ENCODE results near the gene OPRM1. TPM values are rescaled to one million over a fixed set of nuclear protein-coding genes. Genes with fewer than 3 reads are reported as not detected.

The OPRM1 gene
- total RNA-seq, 1 experiment from 2014 or later: not detected

GRCh38 chr6:154117485-154117884, 78.4 kb downstream of the OPRM1 start:
- no peak overlapping the region for H2AK5ac ChIP-seq (ENCODE audit: insufficient read length, low read length)
- H3K36me3 Mint-ChIP-seq (ENCODE audit: insufficient read depth in 1 of 3, low read depth in 3 of 3): peaks cover 0 to 2% (median 1%) of the 10 kb centered on the region in 3 experiments; a peak in 3 of 7 replicates
- no peak overlapping the region for H2BK20ac ChIP-seq (ENCODE audit: low read depth, low read length, poor library complexity, severe bottlenecking)
- H3K4me1 Mint-ChIP-seq: no peaks in the 10 kb centered on the region
- no peaks in the 10 kb centered on the region for H3K79me1 ChIP-seq (ENCODE audit: insufficient read depth, low read depth, low read length, poor library complexity, severe bottlenecking)
- no peak overlapping the region for H2BK5ac ChIP-seq (ENCODE audit: insufficient read length, low read length)
- no peaks in the 10 kb centered on the region for H3K79me2 ChIP-seq (ENCODE audit: insufficient read depth, low read length)
- TF ChIP-seq, protein P1, sequence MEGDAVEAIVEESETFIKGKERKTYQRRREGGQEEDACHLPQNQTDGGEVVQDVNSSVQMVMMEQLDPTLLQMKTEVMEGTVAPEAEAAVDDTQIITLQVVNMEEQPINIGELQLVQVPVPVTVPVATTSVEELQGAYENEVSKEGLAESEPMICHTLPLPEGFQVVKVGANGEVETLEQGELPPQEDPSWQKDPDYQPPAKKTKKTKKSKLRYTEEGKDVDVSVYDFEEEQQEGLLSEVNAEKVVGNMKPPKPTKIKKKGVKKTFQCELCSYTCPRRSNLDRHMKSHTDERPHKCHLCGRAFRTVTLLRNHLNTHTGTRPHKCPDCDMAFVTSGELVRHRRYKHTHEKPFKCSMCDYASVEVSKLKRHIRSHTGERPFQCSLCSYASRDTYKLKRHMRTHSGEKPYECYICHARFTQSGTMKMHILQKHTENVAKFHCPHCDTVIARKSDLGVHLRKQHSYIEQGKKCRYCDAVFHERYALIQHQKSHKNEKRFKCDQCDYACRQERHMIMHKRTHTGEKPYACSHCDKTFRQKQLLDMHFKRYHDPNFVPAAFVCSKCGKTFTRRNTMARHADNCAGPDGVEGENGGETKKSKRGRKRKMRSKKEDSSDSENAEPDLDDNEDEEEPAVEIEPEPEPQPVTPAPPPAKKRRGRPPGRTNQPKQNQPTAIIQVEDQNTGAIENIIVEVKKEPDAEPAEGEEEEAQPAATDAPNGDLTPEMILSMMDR (conservative IDR thresholded peaks at IDR 0.05): no peak
- H2BK120ac ChIP-seq (ENCODE audit: low read depth, low read length, poor library complexity, severe bottlenecking): no peak overlapping the region
- no peak overlapping the region for H3K9ac ChIP-seq (ENCODE audit: extremely low read depth, insufficient read length, low read length)
- H3K4me1 ChIP-seq (ENCODE audit: insufficient read depth, low read length): no peaks in the 10 kb centered on the region
- H3K27me3 ChIP-seq (ENCODE audit: insufficient read depth, low read length): no peaks in the 10 kb centered on the region
- no CpG with 5 or more reads among the region's 4 CpGs for WGBS (ENCODE audit: extremely low coverage, insufficient read length, low lambda C conversion rate)
- no peak overlapping the region for H3K4ac ChIP-seq (ENCODE audit: low read depth, low read length)
- no peak overlapping the region for H3K27ac Mint-ChIP-seq
- H2AFZ ChIP-seq (ENCODE audit: low read length): no peak overlapping the region
- H3K4me3 Mint-ChIP-seq: no peak overlapping the region
- H3K23me2 ChIP-seq (ENCODE audit: insufficient read length, low read depth, low read length, poor library complexity, severe bottlenecking): no peaks in the 10 kb centered on the region
- DNase-seq: no peak
- no peak overlapping the region for H4K8ac ChIP-seq (replicated peaks; ENCODE audit: insufficient read length, low read depth, low read length)
- no peak overlapping the region for H3T11ph ChIP-seq (ENCODE audit: low read length)
- no peak overlapping the region for H2BK15ac ChIP-seq (ENCODE audit: low read depth, low read length)
- no peak overlapping the region for H4K91ac ChIP-seq (ENCODE audit: insufficient read length, low read depth, low read length)
- H3K9me3 ChIP-seq (ENCODE audit: control insufficient read depth, low read depth, low read length): no peaks in the 10 kb centered on the region
- H2BK12ac ChIP-seq (ENCODE audit: insufficient read length, low read depth, low read length): no peak overlapping the region
- no peak overlapping the region for H3K14ac ChIP-seq (ENCODE audit: insufficient read depth, low read length)
- no peak overlapping the region for H3K4me2 ChIP-seq (ENCODE audit: insufficient read depth, insufficient read length, low read length)
- peaks cover 3 to 4% of the 10 kb centered on the region in 2 experiments; a peak in 4 of 5 replicates for H3K9me3 Mint-ChIP-seq
- H3K27ac ChIP-seq (ENCODE audit: insufficient read length, low read depth, low read length): no peak overlapping the region
- H3K56ac ChIP-seq (ENCODE audit: insufficient read length, low read depth, low read length): no peak overlapping the region
- no peak overlapping the region for H3K23ac ChIP-seq (ENCODE audit: insufficient read length, low read depth, low read length)
- no peak overlapping the region for H4K5ac ChIP-seq (ENCODE audit: insufficient read length, low read depth, low read length)
- no peak overlapping the region for H3K18ac ChIP-seq (ENCODE audit: insufficient read length, low read depth, low read length)
- no peaks in the 10 kb centered on the region for H4K20me1 ChIP-seq (ENCODE audit: control insufficient read depth, insufficient read depth, insufficient read length)
- no peaks in the 10 kb centered on the region; the same call in none of the 2 replicates for H3K27me3 Mint-ChIP-seq (ENCODE audit: low read depth)

All from H9 (cell line).